SK-MEL-5 (cell line): ENCODE results near the gene OAF. TPM values are rescaled to one million over a fixed set of nuclear protein-coding genes. Genes with fewer than 3 reads are reported as not detected.

Experiments used
- DNase-seq: peaks from one replicate; pipeline ENCODE4 v3.0.0-alpha.2; 2016; ENCODE audit warnings: low read depth, low spot score
- in situ Hi-C: cut with HindIII; loops from 2 replicates; pipeline ENCODE4 v1.10.0; 2016; ENCODE audit warnings: low sequenced_read_pairs, high pct_unique_total_duplicates, low pct_unique_long_range_greater_than_20kb
- total RNA-seq: library from RNA; depleted of rRNA; stranded (reverse); fragments of >200 nt; shearing (Covaris generic); gene quantifications from 2 replicates; pipeline ENCODE4 v1.2.3, GENCODE V29; 2014

OAF gene
- total RNA-seq, 1 experiment from 2014 or later: 82.5 TPM

DNA sequence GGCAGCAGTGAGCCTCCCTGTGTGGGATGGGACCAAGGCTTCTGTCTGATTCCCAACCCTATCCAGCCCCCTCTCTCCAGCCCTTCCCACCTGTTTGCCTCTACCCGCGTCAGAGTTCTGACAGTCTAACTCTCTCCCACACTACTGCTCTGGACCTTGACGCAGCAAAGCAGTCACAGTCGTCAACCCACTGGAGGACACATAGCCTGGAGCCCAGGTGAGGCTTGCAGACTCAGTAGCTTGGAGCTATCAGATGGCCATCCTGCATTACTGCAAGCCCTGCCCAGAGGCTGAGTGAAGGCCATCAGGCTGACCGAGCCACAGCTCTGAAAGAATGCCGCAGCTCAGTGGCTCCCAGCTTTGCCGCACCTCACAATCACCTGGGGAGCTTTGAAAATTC, 3.7 kb downstream of the OAF start:
- no peak for DNase-seq
- in situ Hi-C loops: no loop called here

- no peak for DNase-seq
- in situ Hi-C loops: no loop called here
Observed at GRCh38 chr11:120215634-120216033, 4.8 kb downstream of the OAF start.

GRCh38 chr11:120216426-120217102, 5.7 kb downstream of the OAF start:
- no peak for DNase-seq
- in situ Hi-C loops: no loop called here

DNA sequence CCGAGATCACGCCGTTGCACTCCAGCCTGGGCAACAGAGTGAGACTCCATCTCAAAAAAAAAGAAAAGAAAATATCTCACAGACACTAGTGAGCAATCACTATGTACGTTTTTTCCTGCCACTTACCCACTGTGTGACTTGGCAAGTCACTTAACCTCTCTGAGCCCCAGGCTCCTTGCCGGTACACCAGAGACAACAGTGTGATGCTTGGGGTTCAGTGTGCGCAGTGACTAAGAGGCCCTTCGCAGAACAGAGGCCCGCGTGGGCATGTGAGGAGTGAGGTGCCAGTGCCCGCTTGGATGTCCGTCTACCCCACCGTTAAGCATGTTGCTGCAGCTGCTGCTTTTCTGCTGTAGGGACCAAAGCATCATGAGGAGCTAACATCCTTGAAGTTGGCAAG, 6.7 kb downstream of the OAF start:
- in situ Hi-C loops: no loop called here
- DNase-seq: no peak

- in situ Hi-C loops: no loop called here
- DNase-seq: peak; percentile 96
Observed at GRCh38 chr11:120217941-120218694, 7.3 kb downstream of the OAF start.

- in situ Hi-C loops: no loop called here
- no peak for DNase-seq
Observed at GRCh38 chr11:120218695-120219033, 7.8 kb downstream of the OAF start.

GRCh38 chr11:120219232-120219937, 8.6 kb downstream of the OAF start:
- DNase-seq: no peak
- in situ Hi-C loops: no loop called here

GRCh38 chr11:120219938-120220746, 9.3 kb downstream of the OAF start:
- no peak for DNase-seq
- in situ Hi-C loops: no loop called here

DNA sequence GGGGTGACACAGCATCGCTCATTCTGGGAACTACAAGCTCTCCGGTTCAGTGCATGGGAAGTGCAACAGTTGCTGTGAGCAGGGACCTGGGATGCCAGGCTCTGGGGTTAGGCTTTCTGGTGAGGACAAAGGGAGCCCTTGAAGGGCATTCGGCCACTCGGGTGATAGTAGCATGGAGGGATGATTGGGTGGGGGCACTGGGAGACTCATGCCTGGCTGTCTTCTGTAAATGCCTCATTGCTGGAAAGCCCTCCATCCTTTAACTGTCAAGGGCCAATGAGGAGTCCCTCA, 9.9 kb downstream of the OAF start:
- in situ Hi-C loops: no loop called here

DNA sequence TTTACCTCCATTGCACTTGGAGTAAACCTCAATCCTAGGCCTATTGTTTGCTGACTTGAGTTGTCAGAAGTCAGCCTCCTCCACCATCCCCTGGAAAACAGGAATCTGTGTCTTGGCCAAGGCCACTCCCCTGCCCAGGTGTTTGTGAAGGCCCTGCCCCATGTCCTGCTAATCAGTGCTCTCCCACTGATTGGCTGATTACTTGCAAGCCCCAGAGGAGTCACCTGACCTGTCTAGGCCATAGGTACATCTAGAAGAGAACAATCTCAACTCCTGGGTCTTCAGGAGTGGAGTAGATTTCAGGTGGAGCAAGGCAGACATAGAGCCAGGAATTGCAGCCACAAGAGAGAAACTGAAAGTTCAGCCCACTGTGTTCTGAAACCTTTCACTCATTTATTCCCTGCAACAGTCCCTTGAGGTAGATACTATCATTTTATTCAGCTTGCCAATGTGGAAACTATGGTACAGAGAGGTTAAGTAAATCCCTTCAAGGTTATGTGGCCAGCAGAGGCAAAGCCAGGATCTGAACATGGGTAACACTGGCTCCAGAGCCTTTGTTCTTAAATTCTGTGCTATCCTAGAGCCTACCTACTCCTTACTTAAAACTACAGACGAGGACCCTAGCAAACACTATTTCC, 10.4 kb downstream of the OAF start:
- no peak for DNase-seq
- in situ Hi-C loops: no loop called here

More for the DNA sequence above, 9.9 kb downstream of the OAF start:
- no peak for DNase-seq

DNA sequence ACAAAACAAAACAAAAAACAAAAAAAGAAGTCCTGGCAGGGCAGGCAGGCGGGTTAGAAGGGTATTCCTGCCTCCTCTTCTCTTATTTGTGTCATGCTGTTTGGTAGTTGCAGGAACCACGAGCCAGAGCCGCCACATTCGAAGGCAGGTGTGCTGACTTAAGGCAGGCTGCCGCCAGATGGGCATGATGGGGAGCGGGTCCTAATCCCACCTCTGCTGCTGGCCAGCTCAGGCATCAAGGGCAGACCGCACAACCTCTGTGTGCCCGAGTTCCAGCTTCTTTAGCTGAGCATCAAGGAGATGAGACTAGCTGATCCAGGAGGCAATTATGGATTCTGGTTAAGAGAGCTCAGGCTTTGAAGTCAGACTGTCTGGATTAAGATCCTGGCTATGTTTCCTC, 12.1 kb downstream of the OAF start:
- no peak for DNase-seq
- in situ Hi-C loops: no loop called here

GRCh38 chr11:120223793-120224192, 13.0 kb downstream of the OAF start:
- in situ Hi-C loops: no loop called here
- no peak for DNase-seq

DNA sequence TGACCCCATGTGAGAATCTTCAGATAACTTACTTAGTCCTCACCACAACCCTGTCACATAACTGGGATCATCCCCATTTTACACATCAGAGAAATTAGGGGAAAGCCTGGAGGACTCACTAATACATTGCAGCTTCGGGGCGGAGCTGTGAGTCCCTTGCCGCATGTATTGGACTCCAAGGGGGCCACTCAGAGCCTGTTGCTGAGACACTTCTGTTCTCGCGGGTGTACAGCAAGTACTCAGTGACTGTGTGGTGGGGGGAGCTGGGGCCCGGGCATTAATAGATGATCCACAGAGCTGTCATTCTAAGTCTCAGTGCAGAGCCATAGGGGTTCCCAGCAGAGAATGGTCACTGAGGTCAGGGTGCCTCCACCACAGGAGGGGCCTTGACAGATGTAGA, 13.5 kb downstream of the OAF start:
- in situ Hi-C loops: no loop called here
- DNase-seq: no peak

DNA sequence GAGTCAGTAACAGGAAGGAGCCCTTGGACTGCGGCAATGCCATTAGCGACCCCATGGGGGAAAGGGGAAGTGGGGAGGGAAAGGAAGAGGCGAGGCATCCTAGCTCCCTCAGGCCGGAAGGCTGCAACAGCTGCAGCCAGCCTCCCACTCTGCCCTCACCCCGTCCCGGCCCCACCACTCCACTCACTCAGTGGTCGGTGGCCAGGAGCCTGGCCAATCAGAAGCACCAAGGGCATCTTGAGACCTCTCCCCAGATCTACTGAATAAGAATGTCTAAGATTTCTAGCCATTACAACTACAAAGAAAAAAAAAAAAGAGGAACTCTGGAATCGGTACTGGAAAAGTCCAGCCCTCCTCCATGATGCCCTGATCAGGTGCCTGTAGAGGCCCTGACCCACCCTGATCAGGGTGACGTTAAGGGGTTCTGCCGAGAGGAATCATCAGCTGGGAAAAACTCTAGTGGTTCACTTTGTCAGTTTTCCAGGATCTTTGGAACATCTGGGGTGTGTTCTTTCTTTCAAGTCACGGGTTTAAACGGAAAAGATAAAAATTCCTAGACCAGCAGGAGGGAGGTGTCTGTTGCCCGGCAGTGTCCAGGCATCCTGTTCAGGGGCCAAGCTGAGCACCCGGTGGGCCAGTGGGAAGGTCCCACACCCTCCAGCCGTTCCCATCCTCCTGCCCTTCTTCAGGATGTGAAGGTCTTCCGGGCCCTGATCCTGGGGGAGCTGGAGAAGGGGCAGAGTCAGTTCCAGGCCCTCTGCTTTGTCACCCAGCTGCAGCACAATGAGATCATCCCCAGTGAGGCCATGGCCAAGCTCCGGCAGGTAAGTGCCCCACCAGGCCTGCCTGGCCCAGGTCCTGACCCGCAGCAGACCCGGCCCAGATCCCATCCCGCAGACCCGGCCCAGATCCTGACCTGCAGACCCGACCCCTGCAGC, 14.4 kb downstream of the OAF start:
- DNase-seq: no peak
- in situ Hi-C loops: no loop called here

GRCh38 chr11:120226242-120226641, 15.4 kb downstream of the OAF start:
- DNase-seq: no peak
- in situ Hi-C loops: no loop called here

DNA sequence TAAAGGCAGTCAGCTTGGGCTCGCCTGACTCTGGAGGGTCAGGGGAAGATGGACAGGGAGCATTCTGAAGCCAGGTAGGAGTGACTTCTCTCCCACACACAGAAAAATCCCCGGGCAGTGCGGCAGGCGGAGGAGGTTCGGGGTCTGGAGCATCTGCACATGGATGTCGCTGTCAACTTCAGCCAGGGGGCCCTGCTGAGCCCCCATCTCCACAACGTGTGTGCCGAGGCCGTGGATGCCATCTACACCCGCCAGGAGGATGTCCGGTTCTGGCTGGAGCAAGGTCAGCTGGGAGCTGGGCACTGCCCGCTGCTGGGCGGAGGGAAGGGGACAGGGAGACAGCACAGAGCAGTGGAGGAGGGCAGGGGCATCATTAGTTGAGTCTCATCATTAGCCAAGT, 15.9 kb downstream of the OAF start:
- in situ Hi-C loops: no loop called here
- no peak for DNase-seq
